K562 (cell line): Measurements from ENCODE around the gene MEAK7. TPM values are rescaled to one million over a fixed set of nuclear protein-coding genes. Genes with fewer than 3 reads are reported as not detected.
A peak's percentile ranks its signal among the peaks of the same experiment; 100 is the strongest.

Source experiments
- ATAC-seq: fragments of 200-7000 bp; cut with Tn5 transposase; 3 replicates; pipeline ENCODE4 v1.9.1; 2020; ENCODE audit warnings: moderate library complexity
- BruUV-seq: library from RNA; stranded (reverse); fragments of 400-500 nt; replicated peaks from 2 replicates; lab custom pipeline; 2021; lab: Mats Ljungman, UMichigan
- CTCF ChIA-PET: fragments of 300-600 bp; formaldehyde crosslinking; extraction: SDS; loops from one replicate; lab custom pipeline; 2021; ENCODE audit warnings: low intra/inter-chr PET ratio; lab: Yijun Ruan, JAX
- POLR2A ChIA-PET: fragments of 300-600, 350-650 bp; sonication (Branson Sonifier 250); formaldehyde crosslinking; extraction: SDS; loops from one replicate; lab custom pipeline; 2021; ENCODE audit warnings: antibody characterized with exemption, inconsistent platforms; lab: Yijun Ruan, JAX
- DNase-seq, 4 experiments: peaks; one replicate each; pipeline versions ENCODE4 v3.0.0 to v3.0.0-alpha.2; 2011 to 2018; ENCODE audit warnings: low spot score in 3 of 4, mixed read lengths in 3 of 4; ENCODE audit errors: extremely low read depth in 1 of 4
- FAIRE-seq: peaks from 2 replicates; lab custom pipeline; 2011; peaks lifted over from hg19 to GRCh38; lab: Jason Lieb, UNC
- H2AFZ ChIP-seq: 2 replicates; pipeline ENCODE4 v1.6.0; 2011; ENCODE audit warnings: low read depth, low read length, control low read depth, inconsistent platforms
- H3K27ac ChIP-seq: fragments of 200-600 bp; 3 replicates; pipeline ENCODE4 v1.8.0; 2011; ENCODE audit warnings: low read depth, mild to moderate bottlenecking, control low read depth, inconsistent platforms, low read length, moderate library complexity, mixed read lengths; ENCODE audit errors: extremely low read depth
- H3K27me3 ChIP-seq, 2 experiments: fragments of 300-600 bp in 1 of 2; 2 replicates in 1 of 2; 3 replicates in 1 of 2; pipeline versions ENCODE4 v1.6.0 to v1.8.0; 2011; ENCODE audit warnings: inconsistent platforms in 2 of 2, low read length in 2 of 2, mild to moderate bottlenecking in 1 of 2, mixed read lengths in 1 of 2, moderate library complexity in 1 of 2; ENCODE audit not compliant: control insufficient read depth in 2 of 2, insufficient read depth in 2 of 2
- H3K36me3 ChIP-seq: fragments of 300-600 bp; 3 replicates; pipeline ENCODE4 v1.8.0; 2011; ENCODE audit warnings: mild to moderate bottlenecking, low read length, inconsistent platforms; ENCODE audit not compliant: control insufficient read depth, insufficient read depth
- H3K4me1 ChIP-seq, 2 experiments: fragments of 200-600 bp in 1 of 2; replicated peaks in 1 of 2; 2 replicates in 1 of 2; 3 replicates in 1 of 2; pipeline versions ENCODE4 v1.5.1 to v1.8.0; 2011; ENCODE audit warnings: inconsistent platforms in 2 of 2, low read length in 2 of 2, mild to moderate bottlenecking in 1 of 2, mixed read lengths in 1 of 2, moderate library complexity in 1 of 2; ENCODE audit not compliant: control insufficient read depth in 2 of 2, insufficient read depth in 2 of 2
- H3K4me2 ChIP-seq: 2 replicates; pipeline ENCODE4 v1.6.1; 2011; ENCODE audit warnings: low read length, control low read depth, inconsistent platforms, mixed read lengths; ENCODE audit not compliant: insufficient read depth
- H3K4me3 ChIP-seq: fragments of 200-600 bp; sonication (generic), shearing (Covaris generic); 2 replicates; pipeline ENCODE4 v1.5.1; 2016; ENCODE audit warnings: control low read depth, inconsistent platforms
- H3K79me2 ChIP-seq: fragments of 200-600 bp; 3 replicates; pipeline ENCODE4 v1.8.0; 2011; ENCODE audit warnings: low read length, inconsistent platforms; ENCODE audit not compliant: control insufficient read depth, insufficient read depth
- H3K9ac ChIP-seq, 2 experiments: 2 replicates each; pipeline versions ENCODE4 v1.6.0 to v1.6.1; 2011; ENCODE audit warnings: low read depth in 2 of 2, low read length in 2 of 2, control low read depth in 1 of 2, inconsistent platforms in 1 of 2, mild to moderate bottlenecking in 1 of 2, mixed read lengths in 1 of 2; ENCODE audit not compliant: insufficient read depth in 1 of 2
- H3K9me1 ChIP-seq: one replicate; pipeline ENCODE4 v1.6.0; 2011; ENCODE audit warnings: inconsistent platforms, mild to moderate bottlenecking, low read length, moderate library complexity; ENCODE audit not compliant: control insufficient read depth, insufficient read depth
- H3K9me3 ChIP-seq: replicated peaks from 2 replicates; pipeline ENCODE4 v1.5.1; 2011; ENCODE audit warnings: low read depth, low read length, inconsistent platforms; ENCODE audit not compliant: control insufficient read depth, insufficient read depth
- H4K20me1 ChIP-seq: replicated peaks from 2 replicates; pipeline ENCODE4 v1.6.1; 2011; ENCODE audit warnings: low read length, inconsistent platforms, mixed read lengths; ENCODE audit not compliant: control insufficient read depth, insufficient read depth
- ETV1 ChIP-seq: fragments of 450-650 bp; conservative IDR thresholded peaks from 2 replicates; pipeline ENCODE4 v1.6.1; 2016; ENCODE audit warnings: missing genetic modification characterization, control low read depth, low read depth, missing compliant biosample characterization
- HIVEP1 ChIP-seq: fragments of 250-450 bp; sonication (Bioruptor Pico); IDR thresholded peaks from 2 replicates; pipeline ENCODE4 v1.4.0; 2020; ENCODE audit warnings: mild to moderate bottlenecking
- PCBP2 ChIP-seq: fragments of 200-400 bp; formaldehyde crosslinking; IDR thresholded peaks from 2 replicates; pipeline ENCODE4 v1.6.1; 2018; ENCODE audit warnings: low read length, low read depth, mild to moderate bottlenecking, moderate library complexity; ENCODE audit not compliant: poor library complexity, severe bottlenecking
- SRF ChIP-seq, 2 experiments: fragments of 250-450, 450-650 bp in 1 of 2; sonication (Bioruptor Pico) in 1 of 2; sonication (generic) in 1 of 2; formaldehyde crosslinking; IDR thresholded peaks; 2 replicates each; pipeline versions ENCODE4 v1.5.0 to v1.5.1; 2020 to 2022; ENCODE audit warnings: mild to moderate bottlenecking in 1 of 2, missing genetic modification reagents in 1 of 2
- TFAP4 ChIP-seq: sonication (generic); formaldehyde crosslinking; IDR thresholded peaks from 2 replicates; pipeline ENCODE4 v1.8.0; 2022; ENCODE audit warnings: missing genetic modification reagents, mild to moderate bottlenecking, moderate library complexity, borderline replicate concordance
- THAP12 ChIP-seq: fragments of 250-450 bp; sonication (Bioruptor Pico); IDR thresholded peaks from 2 replicates; pipeline ENCODE4 v1.9.0; 2021; ENCODE audit warnings: mild to moderate bottlenecking, inconsistent platforms
- ZBTB33 ChIP-seq: sonication (generic); formaldehyde crosslinking; IDR thresholded peaks from 2 replicates; pipeline ENCODE4 v1.8.1; 2023; ENCODE audit warnings: mild to moderate bottlenecking, missing genetic modification reagents
- WGBS: fragments of 100-300 bp; shearing (Covaris generic); methylation state at CpG from one replicate; pipeline ENCODE4 v1.1.6; 2016; ENCODE audit warnings: low coverage, mixed read lengths; ENCODE audit not compliant: insufficient coverage; ENCODE audit errors: missing lambda C conversion rate; 5-methylcytosine and 5-hydroxymethylcytosine counted together
- in situ Hi-C: fragments of 300-500 bp; cut with MboI; formaldehyde crosslinking; loops from 4 replicates; pipeline ENCODE4 v1.15.0; 2018; ENCODE audit warnings: inconsistent platforms, mixed read lengths
- intact Hi-C: fragments of 100-400 bp; cut with micrococcal nuclease; formaldehyde crosslinking; loops from 2 replicates; pipeline ENCODE4 v1.14.2; 2022
- polyA plus RNA-seq, 8 experiments: library from polyadenylated mRNA; depleted of rRNA in 4 of 8; stranded (reverse) in 5 of 8; unstranded in 3 of 8; fragments of >200 nt; fragmentation: Nextera tagmentation in 2 of 8; fragmentation: Illumina TruSeq in 1 of 8; extraction: Ambion mirVana in 2 of 8; extraction: Trizol in 1 of 8; gene quantifications; 2 replicates each; pipeline versions ENCODE4 v1.2.1 to v1.2.3, GENCODE V29; 2011 to 2014; ENCODE audit warnings: inconsistent platforms in 1 of 8, missing spikeins in 1 of 8
- total RNA-seq, 7 experiments: library from RNA; depleted of rRNA in 6 of 7; stranded (reverse); fragments of >200 nt in 6 of 7; fragmentation: Illumina TruSeq in 2 of 7; extraction: Trizol in 2 of 7; gene quantifications; 2 replicates each; pipeline versions ENCODE4 v1.2.1 to v1.2.3, GENCODE V29; 2011 to 2021; ENCODE audit warnings: low replicate concordance in 1 of 7

Gene MEAK7
- total and polyA plus RNA-seq, 9 of the 15 experiments (the other 6 are each of a cell fraction or from before 2014, with no cell fraction given), result 1.4 to 14.5 (median 6.3) TPM

- no peaks in the 10 kb centered on the region for H4K20me1 ChIP-seq
- H2AFZ ChIP-seq, result no peak overlapping the region
- no peak for ATAC-seq
- WGBS, result 52% methylated on average over 5 of the region's 6 CpGs
- no peak for FAIRE-seq
- H3K27me3 ChIP-seq, result peaks cover 0 to 3% of the 10 kb centered on the region in 2 experiments; a peak in 2 of 5 replicates
- ChIA-PET CTCF (no interaction called here), POLR2A (interaction anchor here (0.5 to 2.5 kb wide), 6 partner anchors 9 to 178 kb away, joined by 3 to 11 read pairs (median 5); no protein-coding TSS in a partner anchor)
- no peak for DNase-seq
- H3K79me2 ChIP-seq, result no peaks in the 10 kb centered on the region
- no peaks in the 10 kb centered on the region for H3K36me3 ChIP-seq
- H3K27ac ChIP-seq, result no peak overlapping the region
- H3K9ac ChIP-seq, result no peak overlapping the region
- no peaks in the 10 kb centered on the region for H3K9me1 ChIP-seq
- no peak overlapping the region for H3K4me2 ChIP-seq
- H3K4me1 ChIP-seq, result peaks cover 13 to 20% of the 10 kb centered on the region in 2 experiments; a peak in 4 of 5 replicates
- in situ Hi-C loops, result no loop called here
- H3K4me3 ChIP-seq, result no peak overlapping the region
- BruUV-seq, result no TSS peak
- no peaks in the 10 kb centered on the region for H3K9me3 ChIP-seq
- intact Hi-C loops, result no loop called here
- TF ChIP-seq PCBP2, result no peak
- no peak for TF ChIP-seq ETV1
- no peak for TF ChIP-seq TFAP4 (CRISPR knock-in tag)
- TF ChIP-seq THAP12, result no peak
- TF ChIP-seq SRF (CRISPR knock-in tag; IDR thresholded peaks at IDR 0.05), result no peak
- TF ChIP-seq HIVEP1 (CRISPR knock-in tag), result no peak
- TF ChIP-seq ZBTB33 (CRISPR knock-in tag), result peak; percentile 79
Observed at GRCh38 chr16:84528322-84528721, 23.9 kb upstream of the MEAK7 start.
